NK-92 (cell line): ENCODE results near the gene FARS2.

Experiments used
- DNase-seq: peaks from one replicate; lab custom pipeline; 2025; ENCODE audit not compliant: unreplicated experiment; lab: John Stamatoyannopoulos, UW

The FARS2 gene

GRCh38 chr6:5617179-5617578, 355.9 kb downstream of the FARS2 start:
- no peak for DNase-seq

- DNase-seq: no peak
These were observed 357.9 kb downstream of the FARS2 start for GRCh38 chr6:5619249-5619648.

GRCh38 chr6:5622276-5623005, 361.1 kb downstream of the FARS2 start:
- no peak for DNase-seq

GRCh38 chr6:5623769-5624168, 362.5 kb downstream of the FARS2 start:
- no peak for DNase-seq

GRCh38 chr6:5624256-5624655, 362.9 kb downstream of the FARS2 start:
- no peak for DNase-seq

- no peak for DNase-seq
These were observed 365.6 kb downstream of the FARS2 start for GRCh38 chr6:5626727-5627426.

GRCh38 chr6:5630636-5631035, 369.3 kb downstream of the FARS2 start:
- no peak for DNase-seq

GRCh38 chr6:5632348-5632935, 371.1 kb downstream of the FARS2 start:
- DNase-seq: no peak

GRCh38 chr6:5634525-5634924, 373.2 kb downstream of the FARS2 start:
- no peak for DNase-seq

GRCh38 chr6:5636210-5637030, 375.1 kb downstream of the FARS2 start:
- DNase-seq: no peak

GRCh38 chr6:5637714-5638113, 376.4 kb downstream of the FARS2 start:
- no peak for DNase-seq

- DNase-seq: no peak
These were observed 377.4 kb downstream of the FARS2 start for GRCh38 chr6:5638666-5639065.

GRCh38 chr6:5639193-5639592, 377.9 kb downstream of the FARS2 start:
- no peak for DNase-seq

- DNase-seq: no peak
These were observed 379.3 kb downstream of the FARS2 start for GRCh38 chr6:5640614-5641013.

GRCh38 chr6:5644523-5645185, 383.3 kb downstream of the FARS2 start:
- no peak for DNase-seq

- DNase-seq: no peak
These were observed 384.3 kb downstream of the FARS2 start for GRCh38 chr6:5645328-5646290.

GRCh38 chr6:5652406-5653137, 391.3 kb downstream of the FARS2 start:
- DNase-seq: no peak

GRCh38 chr6:5653801-5654200, 392.5 kb downstream of the FARS2 start:
- no peak for DNase-seq

- DNase-seq: no peak
These were observed 394.9 kb downstream of the FARS2 start for GRCh38 chr6:5656226-5656625.
